HL-60 (cell line): ENCODE measurements around the gene UBALD1.

Experiments used
- DNase-seq, 2 experiments: peaks; one replicate each; pipeline ENCODE4 v3.0.0-alpha.2; 2010 to 2020; ENCODE audit warnings: low read depth in 1 of 2, low spot score in 1 of 2
- H3K27ac ChIP-seq: fragments of 250-450 bp; sonication (Bioruptor Pico); replicated peaks from 2 replicates; pipeline ENCODE4 v1.5.1; 2020; ENCODE audit warnings: mild to moderate bottlenecking, moderate library complexity
- H3K27me3 ChIP-seq: fragments of 250-450 bp; sonication (Bioruptor Pico); 2 replicates; pipeline ENCODE4 v1.5.1; 2021; ENCODE audit warnings: mild to moderate bottlenecking, moderate library complexity; ENCODE audit not compliant: insufficient read depth, poor library complexity, severe bottlenecking
- H3K4me3 ChIP-seq: replicated peaks from 2 replicates; pipeline ENCODE4 v1.5.1; 2011; ENCODE audit warnings: mild to moderate bottlenecking, control low read depth, low read length; ENCODE audit not compliant: insufficient read depth
- CTCF ChIP-seq: IDR thresholded peaks from one replicate; pipeline ENCODE4 v1.5.1; 2011; ENCODE audit warnings: low read length, control low read depth, inconsistent platforms; ENCODE audit not compliant: insufficient read depth
- GABPA ChIP-seq: IDR thresholded peaks from 2 replicates; pipeline ENCODE4 v1.6.1; 2012; ENCODE audit warnings: low read depth
- POLR2AphosphoS5 ChIP-seq: IDR thresholded peaks from 2 replicates; pipeline ENCODE4 v1.6.1; 2012; ENCODE audit warnings: low read depth
- REST ChIP-seq: IDR thresholded peaks from 2 replicates; pipeline ENCODE4 v1.6.1; 2012; ENCODE audit warnings: low read depth; ENCODE audit not compliant: insufficient replicate concordance
- SPI1 ChIP-seq: IDR thresholded peaks from 2 replicates; pipeline ENCODE4 v1.6.1; 2012; ENCODE audit warnings: low read depth, mild to moderate bottlenecking, borderline replicate concordance

Gene UBALD1

GRCh38 chr16:4656695-4657686 is 42.3 kb upstream of the UBALD1 start:
- DNase-seq = no peak
- Histone ChIP-seq H3K4me3 (no peak overlapping the region), H3K27ac (no peak overlapping the region), H3K27me3 (no peaks in the 10 kb centered on the region)
- TF ChIP-seq GABPA = no peak
- no peak for TF ChIP-seq REST
- TF ChIP-seq POLR2AphosphoS5 = no peak
- TF ChIP-seq SPI1 = no peak
- no peak for TF ChIP-seq CTCF

GRCh38 chr16:4656221-4656620 is 41.5 kb upstream of the UBALD1 start:
- DNase-seq = no peak
- Histone ChIP-seq H3K27ac (no peak overlapping the region), H3K4me3 (no peak overlapping the region), H3K27me3 (no peaks in the 10 kb centered on the region)
- TF ChIP-seq GABPA = no peak
- no peak for TF ChIP-seq POLR2AphosphoS5
- TF ChIP-seq REST = no peak
- TF ChIP-seq SPI1 = no peak
- no peak for TF ChIP-seq CTCF

GRCh38 chr16:4655801-4656200 is 41.1 kb upstream of the UBALD1 start:
- TF ChIP-seq POLR2AphosphoS5 = no peak
- no peak for TF ChIP-seq REST
- TF ChIP-seq GABPA = no peak
- TF ChIP-seq CTCF = no peak
- TF ChIP-seq SPI1 = no peak
- Histone ChIP-seq H3K4me3 (no peak overlapping the region), H3K27me3 (no peaks in the 10 kb centered on the region), H3K27ac (no peak overlapping the region)
- no peak for DNase-seq
